ENCODE results near the gene SOST.

DNA sequence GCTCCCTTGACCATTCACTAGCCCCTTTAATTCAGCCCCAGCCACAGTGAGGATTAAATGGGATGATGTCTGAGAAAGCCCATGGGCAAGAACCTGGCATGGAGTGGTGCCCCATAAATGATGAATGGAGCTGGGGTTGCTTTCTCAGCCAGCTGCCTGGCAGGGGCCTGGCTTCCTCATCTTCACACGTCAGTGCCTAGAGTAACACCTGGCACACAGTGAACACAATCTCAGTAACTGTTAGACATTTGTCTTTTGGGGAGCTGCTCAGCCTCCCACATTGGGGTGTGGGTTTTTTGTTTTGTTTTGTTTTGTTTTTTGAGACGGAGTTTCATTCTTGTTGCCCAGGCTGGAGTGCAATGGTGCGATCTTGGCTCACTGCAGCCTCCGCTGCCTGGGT lies 49.4 kb downstream of the SOST start:
- TF ChIP-seq, protein P1, sequence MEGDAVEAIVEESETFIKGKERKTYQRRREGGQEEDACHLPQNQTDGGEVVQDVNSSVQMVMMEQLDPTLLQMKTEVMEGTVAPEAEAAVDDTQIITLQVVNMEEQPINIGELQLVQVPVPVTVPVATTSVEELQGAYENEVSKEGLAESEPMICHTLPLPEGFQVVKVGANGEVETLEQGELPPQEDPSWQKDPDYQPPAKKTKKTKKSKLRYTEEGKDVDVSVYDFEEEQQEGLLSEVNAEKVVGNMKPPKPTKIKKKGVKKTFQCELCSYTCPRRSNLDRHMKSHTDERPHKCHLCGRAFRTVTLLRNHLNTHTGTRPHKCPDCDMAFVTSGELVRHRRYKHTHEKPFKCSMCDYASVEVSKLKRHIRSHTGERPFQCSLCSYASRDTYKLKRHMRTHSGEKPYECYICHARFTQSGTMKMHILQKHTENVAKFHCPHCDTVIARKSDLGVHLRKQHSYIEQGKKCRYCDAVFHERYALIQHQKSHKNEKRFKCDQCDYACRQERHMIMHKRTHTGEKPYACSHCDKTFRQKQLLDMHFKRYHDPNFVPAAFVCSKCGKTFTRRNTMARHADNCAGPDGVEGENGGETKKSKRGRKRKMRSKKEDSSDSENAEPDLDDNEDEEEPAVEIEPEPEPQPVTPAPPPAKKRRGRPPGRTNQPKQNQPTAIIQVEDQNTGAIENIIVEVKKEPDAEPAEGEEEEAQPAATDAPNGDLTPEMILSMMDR (IDR thresholded peaks at IDR 0.05) = no peak
- TF ChIP-seq POLR2A (IDR thresholded peaks at IDR 0.05) = no peak
